OCI-LY1 (cell line): Measurements from ENCODE around the gene PIGZ.

Experiments used
- H2AFZ ChIP-seq: fragments of 200-600 bp; sonication (generic), shearing (Covaris generic); 2 replicates; pipeline ENCODE4 v1.6.0; 2014; ENCODE audit warnings: antibody characterized with exemption, mild to moderate bottlenecking, low read length
- H3F3A ChIP-seq: fragments of 200-600 bp; sonication (generic), shearing (Covaris generic); 2 replicates; pipeline ENCODE4 v1.6.0; 2014; ENCODE audit warnings: mild to moderate bottlenecking, antibody characterized with exemption, low read length, moderate library complexity; ENCODE audit not compliant: insufficient read depth
- H3K27ac ChIP-seq: fragments of 200-600 bp; sonication (generic); 2 replicates; pipeline ENCODE4 v1.5.1; 2014; ENCODE audit warnings: low read length, mixed run types, mild to moderate bottlenecking, low read depth; ENCODE audit not compliant: poor library complexity, severe bottlenecking
- H3K27me3 ChIP-seq: fragments of 200-600 bp; sonication (generic); 2 replicates; pipeline ENCODE4 v1.6.0; 2014; ENCODE audit warnings: antibody characterized with exemption, mild to moderate bottlenecking, low read length, moderate library complexity; ENCODE audit not compliant: insufficient read depth
- H3K36me3 ChIP-seq: fragments of 200-600 bp; sonication (generic); 2 replicates; pipeline ENCODE4 v1.6.1; 2014; ENCODE audit warnings: mild to moderate bottlenecking, antibody characterized with exemption, low read length, moderate library complexity, mixed read lengths; ENCODE audit not compliant: insufficient read depth
- H3K4me1 ChIP-seq: fragments of 200-600 bp; sonication (generic); 2 replicates; pipeline ENCODE4 v1.5.1; 2014; ENCODE audit warnings: mild to moderate bottlenecking, low read length, moderate library complexity; ENCODE audit not compliant: insufficient read depth, severe bottlenecking
- H3K4me2 ChIP-seq: fragments of 200-600 bp; sonication (generic), shearing (Covaris generic); 2 replicates; pipeline ENCODE4 v1.6.1; 2014; ENCODE audit warnings: low read length
- H3K4me3 ChIP-seq: fragments of 200-600 bp; sonication (generic); 2 replicates; pipeline ENCODE4 v1.5.1; 2014; ENCODE audit warnings: low read length, low read depth, mild to moderate bottlenecking, mixed read lengths; ENCODE audit not compliant: poor library complexity, severe bottlenecking
- H3K79me2 ChIP-seq: fragments of 200-600 bp; shearing (Covaris generic); 2 replicates; pipeline ENCODE4 v1.6.1; 2016; ENCODE audit warnings: mixed run types, low read length, mixed read lengths; ENCODE audit not compliant: insufficient read depth
- H3K9ac ChIP-seq: fragments of 200-600 bp; sonication (generic), shearing (Covaris generic); 2 replicates; pipeline ENCODE4 v1.6.1; 2014; ENCODE audit warnings: mild to moderate bottlenecking, low read length, mixed read lengths
- H3K9me2 ChIP-seq: fragments of 200-600 bp; sonication (generic), shearing (Covaris generic); 2 replicates; pipeline ENCODE4 v1.6.1; 2014; ENCODE audit warnings: low read depth, mild to moderate bottlenecking, low read length, mixed read lengths
- H3K9me3 ChIP-seq: fragments of 200-600 bp; shearing (Covaris generic); 2 replicates; pipeline ENCODE4 v1.6.1; 2014; ENCODE audit warnings: low read length, mixed read lengths
- H4K20me1 ChIP-seq: fragments of 200-600 bp; sonication (generic), shearing (Covaris generic); 2 replicates; pipeline ENCODE4 v1.6.0; 2016; ENCODE audit warnings: mild to moderate bottlenecking, low read length; ENCODE audit not compliant: insufficient read depth
- CTCF ChIP-seq: fragments of 200-600 bp; sonication (generic), shearing (Covaris generic); IDR thresholded peaks from 2 replicates; pipeline ENCODE4 v1.5.1; 2017; ENCODE audit warnings: mild to moderate bottlenecking, antibody characterized with exemption, low read length, moderate library complexity, mixed read lengths
- EZH2 ChIP-seq: fragments of 200-600 bp; sonication (generic), shearing (Covaris generic); IDR thresholded peaks from 2 replicates; pipeline ENCODE4 v1.8.0; 2017; ENCODE audit warnings: borderline replicate concordance, mixed run types, mild to moderate bottlenecking, antibody characterized with exemption, low read length, moderate library complexity, mixed read lengths

The PIGZ gene

GRCh38 chr3:196976941-196977340 is 8.3 kb upstream of the PIGZ start:
- Histone ChIP-seq H3K79me2 (no peaks in the 10 kb centered on the region), H4K20me1 (no peaks in the 10 kb centered on the region), H3K27me3 (no peaks in the 10 kb centered on the region; the same call in 1 of the 2 replicates), H3K9me2 (no peaks in the 10 kb centered on the region), H3K9me3 (no peaks in the 10 kb centered on the region), H3K4me3 (no peak overlapping the region), H3K36me3 (no peaks in the 10 kb centered on the region), H3F3A (no peaks in the 10 kb centered on the region), H2AFZ (no peak overlapping the region), H3K27ac (no peak overlapping the region), H3K4me2 (no peak overlapping the region), H3K9ac (no peak overlapping the region), H3K4me1 (peaks cover 7% of the 10 kb centered on the region)
- TF ChIP-seq EZH2 (no peak), CTCF (no peak)

- peaks cover 12% of the 10 kb centered on the region; the same call in 1 of the 2 replicates for H3K27me3 ChIP-seq
- H3K36me3 ChIP-seq, result no peaks in the 10 kb centered on the region
- H3F3A ChIP-seq, result no peaks in the 10 kb centered on the region
- TF ChIP-seq CTCF (no peak), EZH2 (no peak)
- no peak overlapping the region for H3K4me2 ChIP-seq
- peaks cover 12% of the 10 kb centered on the region for H3K4me1 ChIP-seq
- no peaks in the 10 kb centered on the region for H4K20me1 ChIP-seq
- no peaks in the 10 kb centered on the region for H3K9me2 ChIP-seq
- H3K27ac ChIP-seq, result no peak overlapping the region
- no peak overlapping the region for H3K9ac ChIP-seq
- no peak overlapping the region for H3K4me3 ChIP-seq
- H3K9me3 ChIP-seq, result peaks cover 2% of the 10 kb centered on the region; the same call in 1 of the 2 replicates
- H2AFZ ChIP-seq, result no peak overlapping the region
- H3K79me2 ChIP-seq, result no peaks in the 10 kb centered on the region
Observed at GRCh38 chr3:196975349-196975748, 6.7 kb upstream of the PIGZ start.

- no peaks in the 10 kb centered on the region for H3K9me2 ChIP-seq
- H3K9ac ChIP-seq, result no peak overlapping the region
- no peaks in the 10 kb centered on the region for H3F3A ChIP-seq
- H3K36me3 ChIP-seq, result no peaks in the 10 kb centered on the region
- H3K27ac ChIP-seq, result no peak overlapping the region
- no peak overlapping the region for H3K4me2 ChIP-seq
- peaks cover 15% of the 10 kb centered on the region; the same call in 1 of the 2 replicates for H3K27me3 ChIP-seq
- H3K4me1 ChIP-seq, result peaks cover 17% of the 10 kb centered on the region
- H4K20me1 ChIP-seq, result no peaks in the 10 kb centered on the region
- no peak overlapping the region for H3K4me3 ChIP-seq
- no peaks in the 10 kb centered on the region for H3K79me2 ChIP-seq
- peaks cover 2% of the 10 kb centered on the region; the same call in 1 of the 2 replicates for H3K9me3 ChIP-seq
- TF ChIP-seq CTCF, result no peak
- TF ChIP-seq EZH2, result no peak
- no peak overlapping the region for H2AFZ ChIP-seq
Observed at GRCh38 chr3:196974661-196975060, 6.0 kb upstream of the PIGZ start.
